Activated naive CD4-positive, alpha-beta T cell treated with anti-CD3 and anti-CD28 coated beads for 36 hours (primary cell): ENCODE measurements around the gene ZNF576. TPM values are rescaled to one million over a fixed set of nuclear protein-coding genes. Genes with fewer than 3 reads are reported as not detected.
"Not testable (repeated sequence)": the region's sequence is repeated elsewhere in the genome, so short reads cannot be mapped to it uniquely, and the experiment has no call there.

ENCODE experiments used
- CTCF ChIA-PET: fragments of 350-600 bp; sonication (Branson Sonifier 250); formaldehyde crosslinking; loops from one replicate; lab custom pipeline; 2021; ENCODE audit warnings: antibody characterized with exemption; lab: Charles Lee
- DNase-seq: peaks from one replicate; pipeline ENCODE4 v3.0.0-alpha.2; 2020
- H3K27ac Mint-ChIP-seq: one replicate; pipeline ENCODE4 v1.8.0; 2021; ENCODE audit warnings: mild to moderate bottlenecking, mixed read lengths
- H3K27me3 Mint-ChIP-seq: one replicate; pipeline ENCODE4 v1.8.0; 2021; ENCODE audit warnings: low read depth, mixed read lengths
- H3K36me3 Mint-ChIP-seq: one replicate; pipeline ENCODE4 v1.8.0; 2021; ENCODE audit warnings: low read depth, mixed read lengths
- H3K4me1 Mint-ChIP-seq: one replicate; pipeline ENCODE4 v1.8.0; 2021; ENCODE audit warnings: low read depth, mixed read lengths
- H3K4me3 Mint-ChIP-seq: one replicate; pipeline ENCODE4 v1.8.0; 2021; ENCODE audit warnings: mild to moderate bottlenecking, moderate library complexity, mixed read lengths
- H3K9me3 Mint-ChIP-seq: one replicate; pipeline ENCODE4 v1.8.0; 2021; ENCODE audit warnings: mixed read lengths
- intact Hi-C: fragments of 100-400 bp; cut with micrococcal nuclease; formaldehyde crosslinking; loops from one replicate; pipeline ENCODE4 v1.15.1; 2023
- total RNA-seq, 2 experiments: library from RNA; stranded (reverse); gene quantifications; one replicate each; pipeline ENCODE4 v1.2.3, GENCODE V29; 2021

ZNF576 gene
- total RNA-seq, 2 experiments from 2014 or later, result 11.6 to 11.7 TPM

GRCh38 chr19:43649514-43649913 is 53.1 kb downstream of the ZNF576 start:
- no peak for DNase-seq
- Mint-ChIP-seq H3K4me1 (no peaks in the 10 kb centered on the region), H3K9me3 (no peaks in the 10 kb centered on the region), H3K4me3 (no peak overlapping the region), H3K27ac (no peak overlapping the region), H3K27me3 (no peaks in the 10 kb centered on the region), H3K36me3 (peaks cover 3% of the 10 kb centered on the region)
- intact Hi-C loops, result no loop called here
- CTCF ChIA-PET, result interaction anchor here (0.8 to 1.3 kb wide), 3 partner anchors 13 to 130 kb away, joined by 3 to 4 read pairs (median 4); no protein-coding TSS in a partner anchor

- H3K4me3 Mint-ChIP-seq, H3K4me1 Mint-ChIP-seq, DNase-seq, H3K27me3 Mint-ChIP-seq, H3K9me3 Mint-ChIP-seq, H3K27ac Mint-ChIP-seq, intact Hi-C loops, H3K36me3 Mint-ChIP-seq: not testable (repeated sequence)
- CTCF ChIA-PET, result interaction anchor here (0.6 to 1.3 kb wide), 5 partner anchors 12 to 218 kb away, joined by 3 to 4 read pairs (median 4); no protein-coding TSS in a partner anchor
Measured at GRCh38 chr19:43650276-43650675, 53.9 kb downstream of the ZNF576 start.

Other genes with a start within 250 kb of the ZNF576 start
- not detected for gene CD177, start 242.9 kb upstream of the ZNF576 start, total RNA-seq
- not detected for gene TEX101, start 181.7 kb upstream of the ZNF576 start, total RNA-seq
- 1 to 10 TPM; 1.5 to 1.6 TPM for gene LYPD3, start 131.0 kb upstream of the ZNF576 start, total RNA-seq
- gene PHLDB3, start 91.8 kb upstream of the ZNF576 start, total RNA-seq, result 10 to 100 TPM; 12.9 to 14.9 TPM
- gene ETHE1, start 69.4 kb upstream of the ZNF576 start, total RNA-seq, result 10 to 100 TPM; 62.1 to 64.4 TPM
- 1 to 10 TPM; 3.1 to 5.2 TPM for gene ZNF575, start 63.4 kb upstream of the ZNF576 start, total RNA-seq
- gene XRCC1, start 21.1 kb upstream of the ZNF576 start, total RNA-seq, result 10 to 100 TPM; 33.7 to 34.5 TPM
- gene PINLYP, start 20.8 kb upstream of the ZNF576 start, total RNA-seq, result 1 to 10 TPM; 3.2 to 3.8 TPM
- gene IRGQ, start 461 bp upstream of the ZNF576 start, total RNA-seq, result 10 to 100 TPM; 17.2 to 18.7 TPM
- under 1 TPM; 0.21 to 0.27 TPM for gene SRRM5, start 15.5 kb downstream of the ZNF576 start, total RNA-seq
- gene ZNF428, start 23.0 kb downstream of the ZNF576 start, total RNA-seq, result 10 to 100 TPM; 11.4 to 11.8 TPM
- gene CADM4, start 43.3 kb downstream of the ZNF576 start, total RNA-seq, result under 1 TPM; 0.64 to 0.67 TPM
- 1 to 10 TPM; 7.1 to 7.4 TPM for gene PLAUR, start 73.6 kb downstream of the ZNF576 start, total RNA-seq
- gene IRGC, start 119.5 kb downstream of the ZNF576 start, total RNA-seq, result not detected
- 100 to 1,000 TPM; 103 to 111 TPM for gene SMG9, start 158.4 kb downstream of the ZNF576 start, total RNA-seq
- 10 to 100 TPM; 68.4 to 73.7 TPM for gene KCNN4, start 184.4 kb downstream of the ZNF576 start, total RNA-seq
- gene LYPD5, start 205.9 kb downstream of the ZNF576 start, total RNA-seq, result 1 to 10 TPM; 1.3 to 2.0 TPM
- gene ZNF283, start 230.7 kb downstream of the ZNF576 start, total RNA-seq, result 1 to 10 TPM; 6.8 to 7.7 TPM